ENCODE data around the gene ZC3H14.

Gene ZC3H14

DNA sequence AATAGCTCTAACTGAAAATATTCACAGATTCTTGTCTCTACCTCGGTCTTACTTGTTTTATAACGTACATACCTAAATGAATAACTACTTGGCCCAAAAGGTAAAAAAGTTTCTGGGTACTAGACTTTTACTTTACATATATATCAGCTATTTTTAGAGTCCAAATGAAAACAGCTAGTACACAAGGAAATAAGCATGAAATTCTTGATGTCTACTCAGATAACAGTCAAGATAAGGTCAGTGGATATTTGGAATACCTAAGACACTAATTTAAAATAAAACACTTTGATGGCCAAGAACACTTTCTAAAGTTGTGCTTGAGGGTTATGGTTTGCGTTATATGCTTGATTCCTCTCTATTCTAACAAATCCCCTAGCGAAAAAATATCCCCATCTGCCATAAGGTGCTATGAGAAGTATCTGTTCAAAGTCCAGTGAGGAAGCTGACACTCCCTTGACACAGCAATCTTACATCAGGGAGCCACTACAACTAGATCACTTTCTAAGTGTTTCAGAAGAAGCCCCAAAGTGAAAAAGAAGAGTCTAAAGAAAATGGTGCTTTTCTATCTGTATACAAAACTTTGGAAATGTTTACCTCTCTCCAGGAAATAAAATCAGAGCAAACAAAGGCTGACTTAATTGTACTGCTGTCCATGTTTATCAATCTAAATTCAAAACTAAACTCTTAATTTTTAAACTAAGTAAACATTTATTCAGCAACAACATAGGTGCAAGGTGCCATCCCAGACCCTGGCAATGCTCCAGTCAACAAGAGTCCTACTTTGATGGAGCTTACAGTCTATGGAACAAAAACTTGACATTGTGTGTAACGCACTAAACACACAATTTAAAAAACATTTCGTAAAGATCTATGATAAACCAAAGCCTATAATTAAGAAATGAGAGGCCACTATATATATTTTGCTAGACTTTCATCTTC lies 19.7 kb upstream of the ZC3H14 start:
- no peak for DNase-seq (ENCODE audit: low spot score)
- TF ChIP-seq, protein P1, sequence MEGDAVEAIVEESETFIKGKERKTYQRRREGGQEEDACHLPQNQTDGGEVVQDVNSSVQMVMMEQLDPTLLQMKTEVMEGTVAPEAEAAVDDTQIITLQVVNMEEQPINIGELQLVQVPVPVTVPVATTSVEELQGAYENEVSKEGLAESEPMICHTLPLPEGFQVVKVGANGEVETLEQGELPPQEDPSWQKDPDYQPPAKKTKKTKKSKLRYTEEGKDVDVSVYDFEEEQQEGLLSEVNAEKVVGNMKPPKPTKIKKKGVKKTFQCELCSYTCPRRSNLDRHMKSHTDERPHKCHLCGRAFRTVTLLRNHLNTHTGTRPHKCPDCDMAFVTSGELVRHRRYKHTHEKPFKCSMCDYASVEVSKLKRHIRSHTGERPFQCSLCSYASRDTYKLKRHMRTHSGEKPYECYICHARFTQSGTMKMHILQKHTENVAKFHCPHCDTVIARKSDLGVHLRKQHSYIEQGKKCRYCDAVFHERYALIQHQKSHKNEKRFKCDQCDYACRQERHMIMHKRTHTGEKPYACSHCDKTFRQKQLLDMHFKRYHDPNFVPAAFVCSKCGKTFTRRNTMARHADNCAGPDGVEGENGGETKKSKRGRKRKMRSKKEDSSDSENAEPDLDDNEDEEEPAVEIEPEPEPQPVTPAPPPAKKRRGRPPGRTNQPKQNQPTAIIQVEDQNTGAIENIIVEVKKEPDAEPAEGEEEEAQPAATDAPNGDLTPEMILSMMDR (IDR thresholded peaks at IDR 0.05) = no peak
- Histone ChIP-seq H3K27ac (no peak overlapping the region), H3K4me3 (no peak overlapping the region)

DNA sequence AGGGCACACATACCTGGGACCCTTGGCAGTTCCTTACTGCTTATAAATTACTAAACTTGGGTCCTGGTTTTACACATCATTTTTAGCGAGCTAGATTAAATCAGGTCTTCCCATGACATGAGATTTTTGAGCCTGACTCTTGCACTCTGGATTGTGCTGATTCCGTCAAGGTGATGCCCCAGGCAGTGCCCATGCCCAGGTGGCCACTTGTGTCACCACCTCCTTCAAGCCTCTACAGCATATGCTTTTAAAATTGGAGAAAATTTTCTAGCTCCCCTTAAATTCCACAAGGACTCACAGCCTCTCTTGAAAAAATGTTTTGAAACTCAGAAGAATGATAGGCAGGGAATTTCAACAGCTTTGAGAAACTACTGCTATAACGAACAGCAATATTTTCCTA lies 17.6 kb upstream of the ZC3H14 start:
- H3K4me3 ChIP-seq = no peak overlapping the region
- no peak for DNase-seq (ENCODE audit: low spot score)
- no peak overlapping the region for H3K27ac ChIP-seq
- TF ChIP-seq, protein P1 (IDR thresholded peaks at IDR 0.05) = no peak

DNA sequence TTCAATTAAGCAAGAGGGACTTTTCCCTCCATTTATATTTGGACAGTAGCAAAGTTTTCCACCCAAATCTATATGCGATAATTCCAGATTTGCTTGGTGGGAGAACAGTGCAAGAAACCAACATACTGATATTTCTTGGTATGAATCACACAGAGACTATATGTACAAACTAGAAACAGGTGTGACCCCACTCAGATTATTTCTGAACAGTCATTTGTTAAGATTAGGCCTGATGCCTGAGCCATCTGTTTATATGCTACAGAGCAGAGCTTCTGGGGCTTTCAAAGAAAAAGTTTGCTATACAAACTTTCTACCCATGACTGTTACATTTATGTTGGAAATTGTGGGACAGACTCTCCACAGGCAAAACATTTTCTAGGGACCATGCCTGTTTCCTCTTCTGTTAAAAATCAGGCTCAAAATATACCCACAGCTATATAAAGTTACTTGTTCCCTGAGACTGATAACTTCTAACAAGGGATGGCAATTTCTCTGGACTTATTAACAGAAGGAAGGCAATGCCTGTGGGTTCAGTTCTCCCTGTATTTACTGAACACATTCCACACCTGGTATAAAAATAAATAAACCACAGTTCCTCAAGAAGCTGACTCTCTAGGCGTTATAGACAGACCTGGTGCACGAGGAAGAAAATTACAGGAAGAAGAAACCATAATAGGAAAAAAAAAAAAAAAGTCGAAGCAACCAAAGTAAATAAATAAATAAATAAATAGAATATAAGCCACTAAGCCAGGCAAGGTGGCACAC lies 16.0 kb upstream of the ZC3H14 start:
- Histone ChIP-seq H3K4me3 (no peak overlapping the region), H3K27ac (no peak overlapping the region)
- no peak for DNase-seq (ENCODE audit: low spot score)
- TF ChIP-seq, protein P1 (IDR thresholded peaks at IDR 0.05) = no peak

DNA sequence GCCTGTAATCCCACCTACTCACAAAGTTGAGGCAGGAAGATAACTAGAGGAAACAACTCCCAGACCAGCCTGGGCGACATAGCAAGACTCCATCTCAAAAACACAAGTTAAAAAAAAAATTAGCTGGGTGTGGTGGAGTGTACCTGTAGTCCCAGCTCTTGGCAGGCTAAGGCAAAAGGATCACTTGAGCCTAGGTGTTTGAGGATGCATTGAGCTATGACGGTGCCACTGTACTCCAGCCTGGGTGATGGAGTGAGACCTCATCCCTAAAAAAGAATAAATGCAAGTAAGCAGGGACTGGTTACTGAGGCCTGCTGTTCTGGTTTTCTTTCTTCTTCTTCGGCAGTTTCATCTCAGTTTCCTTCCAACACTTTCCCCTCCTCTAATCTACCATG lies 15.5 kb upstream of the ZC3H14 start:
- no peak for DNase-seq (ENCODE audit: low spot score)
- Histone ChIP-seq H3K27ac (no peak overlapping the region), H3K4me3 (no peak overlapping the region)
- TF ChIP-seq, protein P1 (IDR thresholded peaks at IDR 0.05) = no peak

DNA sequence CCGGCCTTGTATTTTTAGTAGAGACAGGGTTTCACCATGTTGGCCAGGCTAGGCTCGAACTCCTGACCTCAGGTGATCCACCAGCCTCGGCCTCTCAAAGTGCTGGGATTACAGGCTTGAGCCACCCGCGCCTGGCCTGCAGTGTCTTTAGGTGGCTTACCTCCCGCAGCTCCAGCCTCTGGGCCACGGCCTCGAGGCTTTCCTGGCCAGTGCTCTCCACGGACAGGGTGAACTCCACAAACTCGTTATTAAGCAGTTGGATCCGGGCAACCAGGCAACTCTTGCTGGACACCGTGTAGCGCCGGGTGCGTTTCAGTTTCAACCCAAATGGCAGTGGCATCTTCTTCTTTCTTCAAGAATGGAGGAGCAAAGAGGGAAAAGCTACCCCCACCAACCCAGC lies 12.8 kb upstream of the ZC3H14 start:
- H3K4me3 ChIP-seq = no peak overlapping the region

DNA sequence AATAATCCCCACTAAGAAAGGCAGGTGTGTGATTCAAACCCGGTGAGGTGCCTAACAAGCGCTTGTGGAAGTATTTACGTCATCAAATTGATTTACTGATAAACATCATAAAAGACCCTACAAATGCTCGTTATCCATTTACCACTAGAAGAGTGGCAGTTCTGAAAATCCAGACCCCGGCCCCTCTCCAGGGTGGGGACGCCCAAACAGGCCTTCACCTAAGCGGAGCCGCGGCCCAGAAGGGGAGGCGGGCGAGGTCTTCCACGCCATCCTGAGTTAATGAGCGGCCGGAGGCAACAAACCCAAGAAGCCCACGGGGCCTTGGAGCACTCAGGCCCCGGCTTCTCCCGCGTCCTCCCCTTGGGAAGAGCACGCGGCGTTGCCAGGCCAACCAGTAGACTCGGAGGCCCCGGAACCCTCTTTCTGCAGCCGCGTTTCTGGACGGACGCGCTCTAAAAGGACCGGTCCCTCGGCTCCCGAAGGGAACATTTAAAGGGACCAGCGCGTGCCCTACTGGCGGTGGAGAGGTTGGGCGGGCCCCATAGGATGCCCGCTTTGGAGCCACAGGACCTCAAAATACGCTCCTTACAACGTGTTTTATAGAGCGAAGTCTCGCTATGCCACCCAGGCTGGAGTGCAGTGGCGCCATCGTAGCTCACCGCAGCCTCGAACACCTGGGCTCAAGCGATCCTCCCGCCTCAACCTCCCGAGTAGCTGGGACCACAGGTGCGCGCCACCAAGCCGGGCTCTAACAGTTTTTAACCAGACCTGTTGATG lies 11.6 kb upstream of the ZC3H14 start:
- TF ChIP-seq, protein P1 (IDR thresholded peaks at IDR 0.05) = no peak
- DNase-seq (ENCODE audit: low spot score) = peak; percentile 84
- Histone ChIP-seq H3K4me3 (peak overlapping the region; percentile 83), H3K27ac (peak overlapping the region; percentile 56 to 80)

More for the DNA sequence above, 12.8 kb upstream of the ZC3H14 start:
- TF ChIP-seq, protein P1 (IDR thresholded peaks at IDR 0.05) = no peak
- H3K27ac ChIP-seq = no peak overlapping the region
- DNase-seq (ENCODE audit: low spot score) = no peak

Data from coronary artery (tissue), 2 donors.